ENCODE results near the gene ARHGEF28. TPM values are rescaled to one million over a fixed set of nuclear protein-coding genes. Genes with fewer than 3 reads are reported as not detected.

The ARHGEF28 gene
- total RNA-seq, 6 donors from 2014 or later = 14.4 to 47.1 (median 24.4) TPM

DNA sequence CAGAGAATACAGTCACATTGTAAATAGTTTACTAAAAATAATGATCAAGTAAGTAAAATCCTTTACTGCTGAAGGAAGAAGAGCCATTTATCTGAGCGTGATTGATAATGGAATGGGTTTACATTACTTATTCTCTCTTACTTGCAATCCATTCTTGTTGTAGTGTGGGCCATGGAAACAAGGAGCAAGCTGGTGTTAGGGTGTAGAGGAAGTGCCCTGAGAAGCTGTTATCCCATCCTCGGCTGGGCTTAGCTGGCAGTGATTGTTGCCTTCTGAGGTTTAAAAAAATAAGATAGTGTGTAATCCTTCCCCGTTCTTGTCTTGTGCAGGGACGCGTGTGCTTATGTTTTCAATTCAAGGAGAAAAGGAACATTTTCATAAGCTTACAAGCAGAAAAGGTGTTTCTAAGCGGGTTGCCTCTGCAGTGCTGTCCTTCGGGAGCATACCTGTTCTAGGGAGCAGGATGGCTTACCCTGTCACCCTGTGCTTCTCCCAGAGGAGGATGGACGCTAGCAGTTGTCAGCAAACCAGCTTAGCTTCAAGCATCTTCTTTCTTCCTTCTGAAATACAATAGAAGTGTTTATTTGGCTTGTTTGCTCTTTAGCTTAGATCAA, 188.3 kb downstream of the ARHGEF28 start:
- ATAC-seq (ENCODE audit: low FRiP score in 2 of 2) (no peak), DNase-seq (no peak)
- TF ChIP-seq, protein P1, sequence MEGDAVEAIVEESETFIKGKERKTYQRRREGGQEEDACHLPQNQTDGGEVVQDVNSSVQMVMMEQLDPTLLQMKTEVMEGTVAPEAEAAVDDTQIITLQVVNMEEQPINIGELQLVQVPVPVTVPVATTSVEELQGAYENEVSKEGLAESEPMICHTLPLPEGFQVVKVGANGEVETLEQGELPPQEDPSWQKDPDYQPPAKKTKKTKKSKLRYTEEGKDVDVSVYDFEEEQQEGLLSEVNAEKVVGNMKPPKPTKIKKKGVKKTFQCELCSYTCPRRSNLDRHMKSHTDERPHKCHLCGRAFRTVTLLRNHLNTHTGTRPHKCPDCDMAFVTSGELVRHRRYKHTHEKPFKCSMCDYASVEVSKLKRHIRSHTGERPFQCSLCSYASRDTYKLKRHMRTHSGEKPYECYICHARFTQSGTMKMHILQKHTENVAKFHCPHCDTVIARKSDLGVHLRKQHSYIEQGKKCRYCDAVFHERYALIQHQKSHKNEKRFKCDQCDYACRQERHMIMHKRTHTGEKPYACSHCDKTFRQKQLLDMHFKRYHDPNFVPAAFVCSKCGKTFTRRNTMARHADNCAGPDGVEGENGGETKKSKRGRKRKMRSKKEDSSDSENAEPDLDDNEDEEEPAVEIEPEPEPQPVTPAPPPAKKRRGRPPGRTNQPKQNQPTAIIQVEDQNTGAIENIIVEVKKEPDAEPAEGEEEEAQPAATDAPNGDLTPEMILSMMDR (IDR thresholded peaks at IDR 0.05) = no peak
- no peak for TF ChIP-seq POLR2AphosphoS5 (IDR thresholded peaks at IDR 0.05)
- no peak for TF ChIP-seq POLR2A (IDR thresholded peaks at IDR 0.05)
- Histone ChIP-seq H3K4me3 (peak overlapping the region in 3 of 4 donors; percentile 19 to 35 (median 30)), H3K27me3 (no peaks in the 10 kb centered on the region), H3K4me1 (peaks cover 0 to 8% (median 0%) of the 10 kb centered on the region in 4 donors), H3K27ac (peak overlapping the region in 1 of 4 donors; percentile 13), H3K36me3 (no peaks in the 10 kb centered on the region), H3K9me3 (no peaks in the 10 kb centered on the region)
- 59 to 78% methylated on average over 8 of the region's 8 CpGs for WGBS, 2 donors

DNA sequence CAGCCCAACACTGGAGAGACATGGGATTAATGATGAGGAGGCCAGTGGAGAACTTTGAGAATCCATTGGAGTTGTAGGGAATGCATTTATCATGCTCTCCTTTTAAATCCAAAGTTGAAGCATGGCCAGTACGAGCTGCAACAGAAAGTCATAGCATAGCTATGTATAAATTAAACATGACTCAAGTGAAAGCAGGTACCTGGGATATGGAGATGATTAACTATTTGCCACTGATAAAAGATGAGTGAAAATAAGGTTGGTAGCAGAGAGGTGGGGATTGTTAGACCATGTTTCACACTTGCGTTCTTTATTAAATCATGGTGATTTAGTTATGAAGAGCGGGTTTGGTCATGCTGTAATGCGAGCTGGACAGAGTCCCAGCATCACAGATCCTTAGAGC, 189.6 kb downstream of the ARHGEF28 start:
- ATAC-seq (ENCODE audit: low FRiP score in 2 of 2) = no peak
- Histone ChIP-seq H3K27ac (no peak overlapping the region), H3K4me3 (no peak overlapping the region), H3K27me3 (no peaks in the 10 kb centered on the region), H3K36me3 (no peaks in the 10 kb centered on the region), H3K9me3 (no peaks in the 10 kb centered on the region), H3K4me1 (peaks cover 0 to 8% (median 0%) of the 10 kb centered on the region in 4 donors)
- 86 to 87% methylated on average over 4 of the region's 4 CpGs for WGBS, 2 donors
- no peak for DNase-seq
- TF ChIP-seq, protein P1 (IDR thresholded peaks at IDR 0.05) = no peak
- TF ChIP-seq POLR2A (IDR thresholded peaks at IDR 0.05) = no peak
- TF ChIP-seq EP300 (IDR thresholded peaks at IDR 0.05) = no peak
- no peak for TF ChIP-seq POLR2AphosphoS5 (IDR thresholded peaks at IDR 0.05)

DNA sequence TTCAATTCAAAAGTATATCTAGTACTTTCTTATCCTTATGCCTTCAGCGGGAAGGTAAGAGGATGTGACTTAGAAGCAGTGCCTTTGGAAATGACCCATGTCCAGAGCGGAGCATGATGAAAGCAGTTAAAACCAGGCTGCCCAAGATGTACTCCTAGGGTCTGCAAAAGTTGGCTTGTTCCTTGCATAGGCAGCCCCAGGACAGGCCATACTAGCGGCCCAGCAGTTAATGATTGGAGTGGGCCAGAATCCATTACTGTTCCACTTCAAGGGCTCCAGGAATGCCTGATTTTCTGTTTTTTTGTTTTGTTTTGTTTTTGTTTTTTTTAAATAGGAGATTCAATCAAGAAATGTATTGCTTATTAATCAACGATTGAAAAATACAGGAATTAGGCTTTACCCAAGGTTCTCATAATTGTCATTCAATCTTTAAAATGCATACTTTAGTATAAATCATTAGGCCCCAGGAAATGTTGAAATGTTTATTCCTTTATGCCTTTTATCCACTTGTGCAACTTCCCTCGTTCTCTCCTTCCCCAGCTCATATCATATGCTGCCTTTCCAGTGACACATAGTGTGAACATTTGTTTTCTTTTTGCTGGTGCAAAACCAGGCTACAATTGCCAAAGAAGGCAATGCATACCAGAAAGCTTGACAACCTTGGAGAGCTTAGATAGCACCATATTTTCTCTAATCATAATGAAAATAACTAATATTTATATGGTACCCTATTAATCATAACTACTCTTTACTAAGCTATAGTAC, 190.8 kb downstream of the ARHGEF28 start:
- Histone ChIP-seq H3K4me3 (no peak overlapping the region), H3K9me3 (no peaks in the 10 kb centered on the region), H3K36me3 (no peaks in the 10 kb centered on the region), H3K27ac (no peak overlapping the region), H3K27me3 (no peaks in the 10 kb centered on the region), H3K4me1 (peaks cover 0 to 8% (median 0%) of the 10 kb centered on the region in 4 donors)
- TF ChIP-seq, protein P1 (IDR thresholded peaks at IDR 0.05) = no peak
- no peak for TF ChIP-seq POLR2AphosphoS5 (IDR thresholded peaks at IDR 0.05)
- no peak for TF ChIP-seq EP300 (IDR thresholded peaks at IDR 0.05)
- TF ChIP-seq POLR2A (IDR thresholded peaks at IDR 0.05) = no peak
- ATAC-seq (ENCODE audit: low FRiP score in 2 of 2) (no peak), DNase-seq (no peak)
- WGBS, 2 donors = 85% methylated on average over 5 of the region's 5 CpGs

DNA sequence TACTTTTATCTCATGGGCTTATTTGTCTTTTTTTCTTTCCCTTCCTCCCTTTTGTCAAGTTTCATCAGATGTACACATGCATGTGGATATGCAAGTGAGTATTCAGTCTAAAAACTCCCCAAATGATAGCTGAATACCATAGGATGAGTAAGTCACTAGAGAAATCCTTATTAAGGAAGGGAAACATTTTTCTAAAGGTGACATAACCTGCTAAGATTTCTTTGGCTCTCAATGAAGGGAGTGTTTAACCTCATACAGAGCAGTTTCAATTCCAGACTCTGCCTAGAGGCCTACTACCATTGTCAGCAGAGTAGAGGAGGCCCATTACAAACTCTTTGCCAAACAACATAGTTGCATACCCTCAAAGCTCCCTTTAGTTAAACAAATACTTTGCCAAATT, 192.4 kb downstream of the ARHGEF28 start:
- no peak for TF ChIP-seq POLR2AphosphoS5 (IDR thresholded peaks at IDR 0.05)
- no peak for TF ChIP-seq EP300 (IDR thresholded peaks at IDR 0.05)
- TF ChIP-seq POLR2A (IDR thresholded peaks at IDR 0.05) = no peak
- TF ChIP-seq, protein P1 (IDR thresholded peaks at IDR 0.05) = no peak
- Histone ChIP-seq H3K4me1 (peaks cover 0 to 3% (median under 1%) of the 10 kb centered on the region in 4 donors), H3K36me3 (no peaks in the 10 kb centered on the region), H3K9me3 (no peaks in the 10 kb centered on the region), H3K27me3 (no peaks in the 10 kb centered on the region), H3K4me3 (no peak overlapping the region), H3K27ac (no peak overlapping the region)
- ATAC-seq (ENCODE audit: low FRiP score in 2 of 2) (no peak), DNase-seq (no peak)

Data from upper lobe of left lung (tissue), 6 donors.